ENCODE data around the gene MRPS12.
"Not testable (repeated sequence)": the region's sequence is repeated elsewhere in the genome, so short reads cannot be mapped to it uniquely, and the experiment has no call there.

MRPS12 gene

DNA sequence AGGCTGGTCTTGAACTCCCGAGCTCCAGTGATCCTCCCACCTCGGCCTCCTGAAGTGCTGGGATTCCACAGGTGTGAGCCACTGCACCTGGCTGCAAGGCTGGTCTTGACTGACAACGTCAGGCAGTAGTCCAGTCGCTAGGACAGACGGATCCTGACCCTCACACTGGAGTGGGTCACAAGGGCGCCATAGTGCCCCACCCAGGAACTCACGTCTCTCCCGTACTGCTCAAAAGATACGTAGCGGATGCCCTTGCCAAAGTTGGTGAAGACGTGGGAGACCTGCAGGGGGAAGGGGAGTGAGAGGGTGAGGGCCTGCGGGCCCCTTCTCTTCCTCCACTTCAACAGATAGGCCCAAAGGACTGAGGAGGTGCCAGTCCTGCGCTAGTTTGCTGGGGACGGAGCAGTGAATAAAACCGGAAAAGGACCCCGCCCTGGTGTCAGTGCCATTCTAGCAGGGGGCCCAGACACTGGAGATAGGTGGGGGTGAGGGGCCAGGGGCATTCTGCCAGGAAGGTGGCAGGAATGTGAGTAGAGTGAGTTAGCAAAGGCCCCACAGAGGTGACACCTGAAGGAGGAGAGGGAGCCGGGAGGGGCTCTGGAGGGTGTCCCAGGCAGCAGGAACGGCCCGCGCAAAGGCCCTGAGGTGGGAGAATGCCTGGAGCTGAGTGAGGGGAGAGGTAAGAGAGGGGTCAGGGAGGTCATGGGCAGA, 11.9 kb downstream of the MRPS12 start:
- no peak for DNase-seq

DNA sequence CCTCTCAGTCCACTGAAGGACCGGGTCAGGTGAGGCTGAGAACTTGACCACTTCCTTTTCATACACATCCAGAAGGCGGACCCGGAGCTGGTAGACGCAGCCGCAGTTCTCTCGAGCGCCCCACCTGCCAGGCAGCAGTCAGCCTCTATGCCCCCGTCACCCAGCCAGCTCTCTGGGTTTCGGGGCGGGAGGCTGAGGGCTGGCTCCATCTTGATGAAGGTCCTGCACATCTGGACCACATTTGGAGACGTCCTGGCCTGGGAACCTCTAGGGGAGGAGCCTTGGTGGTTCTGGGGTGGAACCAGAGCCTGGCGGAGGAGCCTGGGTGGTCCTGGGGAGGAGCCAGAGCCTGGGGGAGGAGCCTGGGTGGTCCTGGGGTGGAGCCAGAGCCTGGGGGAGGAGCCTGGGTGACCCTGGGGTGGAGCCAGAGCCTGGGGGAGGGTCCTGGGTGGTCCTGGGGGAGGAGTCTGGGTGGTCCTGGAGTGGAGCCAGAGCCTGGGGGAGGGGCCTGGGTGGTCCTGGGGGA, 14.3 kb downstream of the MRPS12 start:
- DNase-seq = no peak

DNA sequence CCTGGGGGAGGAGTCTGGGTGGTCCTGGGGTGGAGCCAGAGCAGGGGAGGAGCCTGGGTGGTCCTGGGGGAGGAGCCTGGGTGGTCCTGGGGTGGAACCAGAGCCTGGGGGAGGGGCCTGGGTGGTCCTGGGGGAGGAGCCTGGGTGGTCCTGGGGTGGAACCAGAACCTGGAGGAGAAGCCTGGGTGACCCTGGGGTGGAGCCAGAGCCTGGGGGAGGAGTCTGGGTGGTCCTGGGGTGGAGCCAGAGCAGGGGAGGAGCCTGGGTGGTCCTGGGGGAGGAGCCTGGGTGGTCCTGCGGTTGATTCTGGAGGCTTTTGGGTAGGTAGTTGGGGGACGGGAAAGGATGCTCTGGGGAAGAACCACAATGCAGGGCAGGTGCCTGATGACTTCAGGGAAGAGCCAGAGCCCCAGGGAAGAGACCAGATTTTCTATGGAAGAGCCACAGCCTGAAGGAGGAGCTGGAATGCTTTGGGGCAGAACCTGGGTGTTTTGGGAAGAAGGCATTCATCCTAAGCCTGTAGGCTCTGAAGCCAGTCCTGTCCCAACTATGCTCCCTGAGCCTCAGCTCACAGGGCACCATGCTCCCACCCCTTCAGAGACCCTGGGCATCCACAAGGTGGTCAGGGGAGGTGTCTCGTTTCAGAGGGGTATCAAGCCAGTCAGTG, 15.0 kb downstream of the MRPS12 start:
- DNase-seq = no peak

DNA sequence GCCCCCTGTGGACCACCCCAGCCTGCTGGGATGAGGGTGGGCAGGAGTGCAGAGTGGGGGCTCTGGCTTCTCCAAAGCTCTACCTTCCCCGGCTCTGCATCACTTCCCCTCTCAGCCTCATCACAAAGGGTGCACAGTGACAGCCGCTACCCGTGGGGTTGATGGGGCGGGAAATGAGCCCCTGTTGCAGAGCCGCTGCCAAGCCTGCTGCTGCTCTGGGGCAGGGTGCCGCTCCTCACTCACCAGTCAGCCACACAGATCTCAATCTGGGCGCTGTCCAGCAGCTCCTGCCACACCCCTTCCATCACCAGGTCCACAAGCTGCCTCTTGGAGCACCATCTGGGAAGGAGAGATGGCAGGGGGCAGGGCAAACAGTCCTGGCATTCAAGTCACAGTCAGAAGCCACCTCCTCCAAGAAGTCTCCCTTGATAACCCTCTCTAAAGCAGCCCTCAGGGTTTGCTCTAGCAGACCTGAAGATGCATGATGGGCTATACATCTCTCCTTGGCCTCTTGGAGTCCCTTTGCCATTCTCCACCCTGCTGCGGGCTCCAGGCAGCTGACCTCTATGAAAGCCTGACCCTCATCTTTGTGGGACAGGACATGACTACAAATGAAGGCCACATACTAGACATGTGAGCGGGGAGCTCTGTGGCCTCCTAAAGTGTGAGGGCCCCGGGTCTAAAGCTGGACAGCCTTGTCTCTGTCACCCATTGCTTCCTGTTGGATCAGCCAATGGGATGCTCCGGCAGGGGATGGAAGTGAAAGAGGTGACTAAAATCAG, 15.7 kb downstream of the MRPS12 start:
- DNase-seq = no peak

DNA sequence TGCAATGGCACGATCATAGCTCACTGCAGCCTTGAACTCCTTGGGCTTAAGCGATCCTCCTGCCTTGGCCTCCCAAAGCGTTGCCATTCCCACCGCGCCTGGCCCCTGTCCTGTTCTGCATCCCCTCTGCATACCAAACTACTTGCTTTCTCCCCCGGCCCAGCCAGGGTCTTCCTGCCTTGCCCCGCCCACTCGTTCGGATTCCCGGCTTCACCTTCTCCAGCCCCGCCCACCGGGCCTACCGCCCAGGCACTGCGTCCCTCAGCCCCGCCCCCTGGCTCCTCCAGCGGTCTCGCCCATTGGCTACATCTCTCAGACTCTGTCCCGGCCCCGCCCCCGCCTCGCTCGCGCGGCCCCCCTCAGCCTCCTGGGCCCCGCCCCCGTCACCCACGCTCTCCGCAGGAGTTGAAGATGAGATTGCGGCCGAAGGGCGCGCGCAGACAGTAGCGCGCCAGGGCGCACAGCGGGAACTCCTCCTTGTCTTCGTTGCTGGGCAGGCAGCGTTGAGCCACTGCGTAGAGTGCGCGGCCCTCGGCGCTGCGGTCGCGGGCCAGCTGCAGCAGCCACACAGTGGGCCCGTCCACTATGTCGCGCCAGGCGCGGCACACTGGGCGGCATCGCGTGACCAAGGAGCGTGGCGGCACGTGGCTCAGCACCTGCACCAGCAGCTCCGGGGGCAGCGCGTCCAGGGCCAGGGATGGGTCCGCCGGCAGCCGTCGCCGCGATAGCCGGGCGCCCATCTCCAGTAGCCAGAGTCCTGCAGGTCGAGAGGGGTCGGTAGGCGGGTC, 19.0 kb downstream of the MRPS12 start:
- no peak for DNase-seq

DNA sequence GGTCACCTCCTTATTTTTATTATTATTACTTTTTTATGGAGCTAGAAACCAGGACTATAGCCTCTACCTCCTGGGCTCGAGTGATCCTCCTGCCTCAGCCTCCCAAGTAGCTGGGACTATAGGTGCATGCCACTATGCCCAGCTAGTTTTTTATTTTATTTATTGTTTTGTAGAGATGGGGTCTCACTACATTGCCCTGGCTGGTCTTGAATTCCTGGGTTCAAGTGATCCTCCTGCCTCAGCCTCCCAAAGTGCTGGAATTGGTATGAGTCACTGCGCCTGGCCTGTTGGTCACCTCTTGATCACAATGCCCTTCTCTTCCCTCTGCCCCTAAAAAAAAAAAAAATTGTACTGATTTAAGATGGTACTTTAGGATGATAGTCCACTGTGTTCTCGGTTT, 20.4 kb downstream of the MRPS12 start:
- no peak for DNase-seq

DNA sequence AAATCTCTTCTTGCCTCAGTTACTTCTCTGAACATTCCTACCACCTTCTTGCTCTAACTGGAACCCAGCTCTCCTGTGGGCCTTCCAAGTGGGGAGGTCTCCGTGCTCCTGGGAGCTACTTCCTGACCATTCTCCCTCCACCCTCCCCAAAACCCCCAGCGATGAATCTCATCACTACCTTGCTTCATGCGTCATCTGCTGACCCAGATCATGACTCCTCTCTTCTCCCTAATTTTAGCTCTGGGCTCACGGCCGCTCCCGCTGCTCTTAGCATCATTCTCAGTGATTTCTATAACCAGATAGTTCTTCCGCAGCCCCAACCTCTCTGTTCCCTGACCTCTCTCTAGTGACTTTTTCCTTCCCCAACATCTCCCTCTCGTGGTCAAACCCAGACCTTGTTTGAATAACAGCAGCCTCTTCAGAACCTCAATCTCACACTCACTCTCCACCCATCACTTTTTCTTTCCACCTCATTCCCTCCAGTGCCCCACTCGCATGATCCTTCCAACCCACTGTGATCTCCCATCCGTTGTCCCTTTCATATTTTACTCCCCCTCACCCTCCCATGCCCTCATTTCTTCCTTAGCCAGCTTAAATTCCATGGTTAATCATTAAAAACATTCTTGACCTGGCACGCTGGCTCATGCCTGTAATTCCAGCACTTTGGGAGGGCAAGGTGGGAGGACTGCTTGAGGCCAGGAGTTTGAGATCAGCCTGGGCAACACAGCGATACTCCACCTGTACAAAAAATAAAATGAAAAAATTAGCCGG, 21.8 kb downstream of the MRPS12 start:
- no peak for DNase-seq

DNA sequence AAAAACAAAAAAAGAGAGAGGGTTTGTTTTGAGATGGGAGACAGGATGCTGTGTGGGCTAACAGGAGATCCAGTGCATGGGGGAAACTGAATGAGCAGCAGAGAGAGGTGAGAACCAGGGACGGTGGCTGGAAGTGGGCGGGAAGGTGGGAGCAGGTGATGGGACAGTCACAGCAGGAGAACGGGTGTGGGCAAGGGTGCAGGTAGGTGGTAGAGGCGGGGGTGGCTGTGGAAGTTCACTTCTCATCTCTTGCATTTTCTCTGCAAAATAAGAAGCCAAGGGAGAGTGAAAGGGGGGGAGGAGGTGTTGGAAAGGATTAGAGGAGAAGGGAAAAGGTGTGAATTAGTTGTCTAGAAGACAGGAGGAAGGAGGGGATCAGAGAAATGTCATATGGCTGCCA, 22.9 kb downstream of the MRPS12 start:
- DNase-seq = no peak

DNA sequence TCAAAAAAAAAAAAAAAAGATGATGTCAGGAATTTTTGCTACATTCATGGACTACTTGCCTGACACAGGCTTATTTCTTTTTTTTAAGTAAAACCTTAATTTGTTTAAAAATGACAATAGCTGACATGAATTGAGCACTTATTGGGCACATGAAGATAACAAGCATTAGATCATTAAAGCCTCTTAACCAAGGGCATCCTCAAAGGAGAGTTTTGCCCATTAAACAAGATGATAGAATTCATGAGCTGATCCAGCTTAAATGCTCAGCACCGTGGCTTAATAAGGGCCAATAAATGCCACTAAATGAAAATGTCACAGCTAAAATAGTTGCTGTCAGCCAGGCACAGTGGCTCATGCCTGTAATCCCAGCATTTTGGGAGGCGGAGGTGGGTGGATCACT, 25.5 kb downstream of the MRPS12 start:
- no peak for DNase-seq

DNA sequence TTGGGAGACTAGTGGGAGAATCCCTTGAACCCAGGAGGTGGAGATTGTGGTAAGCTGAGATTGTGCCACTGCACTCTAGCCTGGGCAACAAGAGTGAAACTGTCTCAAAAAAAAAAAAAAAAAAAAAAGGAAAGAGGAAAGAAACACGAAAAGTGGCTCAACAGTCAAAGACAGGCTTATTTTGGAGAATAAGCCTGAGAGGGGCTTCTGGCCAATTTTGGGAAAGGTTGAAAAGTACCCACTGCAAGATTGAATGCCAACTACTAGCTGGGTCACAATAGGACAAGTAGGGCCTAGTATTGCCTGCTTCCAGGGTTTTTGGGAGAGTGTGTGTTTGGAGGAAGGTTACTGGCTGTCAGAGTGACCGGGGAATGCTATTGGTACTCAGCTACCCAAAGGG, 27.6 kb downstream of the MRPS12 start:
- DNase-seq = no peak

DNA sequence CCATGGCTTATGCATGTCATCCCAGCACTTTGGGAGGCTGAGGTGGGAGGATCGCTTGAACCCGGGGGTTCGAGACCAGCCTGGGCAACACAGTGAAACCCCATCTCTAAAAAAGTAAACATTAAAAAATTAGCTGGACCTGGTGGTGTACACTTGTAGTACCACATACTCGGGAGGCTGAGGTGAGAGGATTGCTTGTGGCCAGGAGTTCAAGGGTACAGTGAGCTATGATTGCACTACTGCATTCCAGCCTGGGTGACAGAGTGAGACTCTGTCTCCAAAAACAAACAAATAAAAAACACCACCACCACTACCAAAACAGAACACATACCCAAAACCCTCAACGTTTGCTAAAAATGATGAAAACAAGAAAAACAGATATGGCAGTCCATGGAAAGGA, 28.9 kb downstream of the MRPS12 start:
- no peak for DNase-seq

DNA sequence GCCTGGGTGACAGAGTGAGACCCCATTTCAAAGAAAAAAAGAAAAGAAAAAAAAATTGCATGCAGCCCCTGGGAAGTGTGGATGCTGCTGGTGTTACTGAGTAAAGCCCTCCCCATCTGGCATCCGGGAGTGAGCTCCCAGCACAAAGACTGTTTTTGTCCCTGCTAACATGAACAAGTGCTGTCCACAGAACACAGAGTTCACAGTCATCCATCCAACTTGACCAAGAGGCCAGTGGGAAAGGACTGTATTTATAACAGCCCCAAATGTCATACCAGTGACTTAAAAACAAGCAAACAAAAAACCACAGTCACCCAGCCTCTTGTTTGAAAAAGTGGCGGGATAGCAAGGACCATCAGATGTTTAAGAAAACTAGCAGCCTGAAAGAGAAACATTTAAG, 34.0 kb downstream of the MRPS12 start:
- no peak for DNase-seq

DNA sequence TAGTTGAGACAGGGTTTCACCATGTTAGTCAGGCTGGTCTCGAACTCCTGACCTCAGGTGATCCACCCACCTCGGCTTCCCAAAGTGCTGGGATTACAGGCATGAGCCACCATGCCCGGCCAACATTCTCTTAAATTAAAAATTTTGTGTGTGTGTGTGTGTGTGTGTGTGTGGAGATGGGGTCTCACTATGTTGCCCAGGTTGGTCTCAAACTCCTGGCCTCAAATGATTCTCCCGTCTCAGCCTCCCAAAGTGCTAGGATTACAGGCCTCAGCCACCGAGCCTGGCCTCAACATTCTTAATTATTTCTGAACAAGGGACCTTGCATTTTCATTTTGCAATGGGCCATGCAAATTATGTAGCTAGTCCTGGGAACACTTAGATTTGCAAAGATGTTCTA, 35.4 kb downstream of the MRPS12 start:
- not testable (repeated sequence) for DNase-seq

DNA sequence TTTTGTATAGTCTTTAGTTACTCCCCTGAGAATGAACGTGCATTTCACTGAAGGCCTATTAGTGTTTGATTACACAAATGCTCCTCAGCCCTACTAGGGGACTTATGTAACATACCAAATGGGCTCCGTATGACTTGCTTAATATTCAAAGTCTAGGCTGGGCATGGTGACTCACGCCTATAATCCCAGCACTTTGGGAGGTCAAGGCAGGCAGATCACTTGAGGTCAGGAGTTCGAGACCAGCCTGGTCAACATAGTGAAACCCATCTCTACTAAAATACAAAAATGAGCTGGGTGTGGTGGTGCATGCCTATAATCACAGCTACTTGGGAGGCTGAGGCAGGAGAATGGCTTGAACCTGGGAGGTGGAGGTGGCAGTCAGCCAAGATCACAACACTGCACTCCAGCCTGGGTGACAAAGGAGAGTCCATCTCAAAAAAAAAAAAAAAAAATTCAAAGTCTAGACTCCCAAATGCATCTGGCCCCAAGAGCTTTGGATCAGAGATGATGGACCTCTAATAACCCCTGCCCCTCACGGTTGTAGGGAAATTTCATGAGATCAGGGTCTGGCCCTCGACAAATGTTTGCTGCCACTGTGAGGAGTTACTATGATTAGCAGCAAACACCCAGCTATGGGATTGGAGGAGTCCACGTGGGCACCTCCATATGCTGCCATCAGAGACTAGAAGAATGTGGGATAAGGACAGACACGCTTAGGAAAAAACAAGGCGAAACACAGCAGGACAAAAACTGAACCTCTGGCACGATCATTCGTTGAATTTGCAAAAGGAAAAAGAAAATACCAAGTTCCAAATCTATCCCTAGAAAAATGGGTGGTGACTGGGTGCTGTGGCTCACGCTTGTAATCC, 40.2 kb downstream of the MRPS12 start:
- DNase-seq = no peak

DNA sequence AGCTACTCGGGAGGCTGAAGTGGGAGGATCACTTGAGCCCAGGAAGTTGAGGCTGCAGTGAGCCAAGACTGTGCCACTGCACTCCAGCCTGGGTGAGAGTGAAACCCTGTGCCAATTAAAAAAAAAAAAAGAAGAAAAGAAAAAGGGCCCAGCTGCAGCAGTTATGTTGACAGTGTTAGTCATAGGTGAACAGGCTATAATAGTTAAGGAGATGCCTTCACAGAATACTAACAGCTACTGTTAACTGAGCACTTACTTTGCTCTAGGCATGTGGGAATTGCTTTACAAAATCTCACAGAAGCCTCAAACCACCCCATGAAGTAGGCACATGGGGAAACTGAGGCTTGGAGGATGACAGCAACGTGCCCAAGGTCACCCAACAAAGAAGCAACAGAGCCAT, 40.9 kb downstream of the MRPS12 start:
- no peak for DNase-seq

DNA sequence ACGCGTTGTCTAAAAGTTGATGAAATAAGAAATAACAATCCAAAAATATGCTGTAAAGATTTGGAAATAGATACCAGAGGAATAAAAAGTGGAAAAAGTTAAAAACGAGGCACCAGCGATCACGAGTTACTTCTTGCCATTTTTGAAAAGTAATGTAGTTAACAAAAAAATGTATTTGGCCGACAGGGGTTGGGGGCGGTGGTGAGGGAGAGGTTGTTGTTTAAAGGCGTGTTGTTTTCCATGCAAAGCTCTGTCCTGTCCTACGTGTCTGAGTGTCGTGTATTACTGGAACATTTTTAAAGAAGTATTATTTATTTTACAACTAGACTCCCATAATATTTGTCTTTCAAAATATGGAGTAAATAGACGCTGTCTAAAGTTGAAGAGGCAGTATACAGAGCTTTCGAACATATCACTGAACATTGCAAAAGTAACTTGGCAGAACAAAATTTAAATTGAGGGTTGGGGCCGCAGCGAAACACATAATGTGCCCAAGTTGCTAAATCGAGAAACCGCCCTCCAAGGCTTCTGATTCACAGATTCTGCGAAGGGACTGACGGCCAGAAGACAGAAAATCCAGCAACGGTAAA, 44.0 kb downstream of the MRPS12 start:
- no peak for DNase-seq

DNA sequence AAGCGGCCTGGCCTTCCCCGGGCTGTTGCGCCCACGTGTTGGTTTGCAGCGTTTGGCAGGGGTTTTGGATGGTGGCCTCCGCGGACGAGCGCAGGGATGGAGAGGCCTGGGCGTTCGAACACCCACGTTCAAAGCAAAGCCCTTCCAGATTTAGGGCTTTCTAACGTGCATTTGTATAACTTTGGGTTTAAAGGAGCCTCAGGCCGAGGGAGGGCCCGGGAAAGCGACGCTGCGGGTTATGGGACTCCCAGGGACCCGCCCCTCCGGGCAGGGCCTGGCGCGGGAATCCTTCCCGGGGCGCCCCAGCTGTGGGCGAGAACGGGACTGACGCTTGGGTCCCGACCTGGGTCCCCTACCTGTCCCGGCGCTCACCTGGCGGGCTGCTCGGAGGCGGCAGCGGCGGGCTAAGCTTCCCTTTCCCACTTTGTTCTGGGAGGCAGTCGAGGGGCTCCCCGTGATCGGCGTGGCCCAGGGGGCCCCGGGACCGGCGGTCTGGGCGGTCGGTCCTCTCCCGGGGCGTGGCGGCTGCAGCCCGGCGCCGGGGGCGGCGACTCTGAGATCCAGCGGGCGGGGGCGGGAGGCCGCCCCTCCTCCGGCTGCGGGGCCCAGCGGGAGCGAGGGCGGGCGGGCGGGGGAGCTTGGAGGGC, 44.6 kb downstream of the MRPS12 start, which contains the start of gene FBXO17:
Gene FBXO17, minus strand, starts transcription at position 529 of the 647 bp plus-strand sequence. CDS start 25,423 bp downstream, outside the sequence.
- DNase-seq = peak; percentile 30

DNA sequence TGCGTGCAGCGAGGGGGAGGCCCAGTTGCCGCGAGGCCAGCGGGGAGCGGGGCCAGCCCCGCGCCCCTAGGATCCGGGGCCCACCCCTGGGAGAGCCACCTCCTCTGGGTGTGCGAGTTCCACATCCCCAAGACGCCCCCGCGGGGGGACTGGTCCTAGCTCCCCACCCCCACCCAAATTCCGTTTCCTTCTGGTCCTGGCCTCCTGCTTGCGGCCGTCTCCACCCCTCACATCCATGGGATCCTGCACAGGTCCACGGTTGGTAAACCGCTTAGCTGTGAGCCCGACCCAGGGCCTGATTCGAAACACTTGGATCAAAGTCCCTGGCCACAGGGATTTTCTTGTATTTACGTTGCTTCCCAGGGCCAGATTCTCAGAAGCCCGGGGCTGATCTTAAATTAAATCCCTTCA, 45.1 kb downstream of the MRPS12 start:
- no peak for DNase-seq

DNA sequence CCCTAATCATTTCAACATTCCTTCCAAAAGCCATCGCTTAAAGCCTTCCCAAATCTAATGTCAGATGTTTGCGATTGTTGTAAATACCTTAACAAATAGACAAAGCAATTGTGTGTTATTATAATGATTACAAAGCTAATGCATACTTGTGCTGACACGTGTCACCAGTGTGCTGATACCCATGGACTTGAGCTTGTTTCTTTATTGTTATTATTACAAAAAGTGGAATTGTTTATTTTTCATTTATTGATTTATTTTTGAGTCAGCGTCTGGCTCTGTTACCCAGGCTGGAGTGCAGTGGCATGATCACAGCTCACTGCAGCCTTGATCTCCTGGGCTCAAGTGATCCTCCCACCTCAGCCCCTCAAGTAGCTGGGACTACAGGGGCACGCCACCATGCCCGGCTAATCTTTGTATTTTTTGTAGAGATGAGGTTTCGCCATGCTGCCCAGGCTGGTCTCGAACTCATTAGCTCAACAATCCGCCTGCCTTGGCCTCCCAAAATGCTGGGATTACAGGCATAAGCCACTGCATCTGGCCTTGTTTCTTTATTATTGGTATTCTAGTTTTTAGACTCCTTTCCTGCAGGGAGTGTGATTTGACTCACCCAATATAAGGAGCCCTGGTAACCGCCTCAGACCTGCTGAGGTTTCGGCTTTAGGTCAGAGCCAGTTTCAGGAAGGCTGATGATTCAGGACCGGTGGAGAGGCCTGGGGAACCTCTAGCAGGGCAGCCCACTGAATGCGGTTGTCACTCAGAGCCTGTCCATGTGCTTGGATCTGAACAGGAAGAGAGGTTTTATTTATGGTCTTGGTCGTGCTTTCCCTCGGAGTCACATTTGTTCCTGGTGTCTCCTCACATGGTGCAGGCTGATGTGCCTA, 46.9 kb downstream of the MRPS12 start:
- DNase-seq = no peak
